GM12875 (cell line): ENCODE results near the gene PTPRG.

Experiments used
- H3K4me3 ChIP-seq: one replicate; pipeline ENCODE4 v1.5.1; 2011; ENCODE audit warnings: low read depth, low read length, control low read depth
- CTCF ChIP-seq: IDR thresholded peaks from 2 replicates; pipeline ENCODE4 v1.5.1; 2011; ENCODE audit warnings: low read depth, mild to moderate bottlenecking, control low read depth, inconsistent platforms, low read length, moderate library complexity, borderline replicate concordance; ENCODE audit not compliant: insufficient read depth

PTPRG gene

DNA sequence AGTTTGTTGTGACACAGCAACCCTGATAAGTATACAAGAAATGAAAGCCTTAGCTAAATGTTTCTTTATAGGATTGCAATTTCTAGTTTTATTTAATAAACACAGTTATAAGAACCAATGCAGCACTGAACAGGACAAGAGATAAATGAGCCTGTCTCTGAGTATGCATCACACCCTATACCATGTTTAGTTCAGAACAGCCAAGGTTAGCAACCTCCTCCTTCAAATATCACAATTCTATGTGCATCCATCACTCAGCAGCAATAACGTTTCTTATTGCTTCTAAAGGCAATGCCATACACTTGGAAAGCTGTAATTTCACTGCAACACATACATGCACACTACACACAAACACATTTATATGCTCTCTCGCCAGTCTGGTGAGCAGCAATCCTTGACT, 280.6 kb downstream of the PTPRG start:
- TF ChIP-seq CTCF, result no peak
- H3K4me3 ChIP-seq, result no peak overlapping the region

DNA sequence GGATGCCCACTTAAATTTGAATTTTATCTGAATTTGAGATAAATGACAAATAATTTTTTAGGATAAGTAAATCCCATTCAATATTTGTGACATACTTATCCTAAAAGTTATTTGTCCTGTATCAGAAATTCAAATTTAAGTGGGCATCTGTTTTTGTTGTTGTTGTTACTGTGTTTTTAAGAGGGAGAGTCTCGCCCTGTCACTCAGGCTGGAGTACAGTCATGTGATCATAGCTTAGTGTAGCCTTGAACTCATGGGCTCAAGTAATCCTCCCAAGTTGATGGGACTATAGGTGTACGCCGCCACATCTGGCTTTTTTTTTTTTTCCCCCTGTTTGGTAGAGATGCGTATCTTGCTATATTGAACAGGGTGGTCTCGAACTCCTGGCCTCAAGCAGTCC, 283.0 kb downstream of the PTPRG start:
- no peak overlapping the region for H3K4me3 ChIP-seq
- TF ChIP-seq CTCF, result no peak

DNA sequence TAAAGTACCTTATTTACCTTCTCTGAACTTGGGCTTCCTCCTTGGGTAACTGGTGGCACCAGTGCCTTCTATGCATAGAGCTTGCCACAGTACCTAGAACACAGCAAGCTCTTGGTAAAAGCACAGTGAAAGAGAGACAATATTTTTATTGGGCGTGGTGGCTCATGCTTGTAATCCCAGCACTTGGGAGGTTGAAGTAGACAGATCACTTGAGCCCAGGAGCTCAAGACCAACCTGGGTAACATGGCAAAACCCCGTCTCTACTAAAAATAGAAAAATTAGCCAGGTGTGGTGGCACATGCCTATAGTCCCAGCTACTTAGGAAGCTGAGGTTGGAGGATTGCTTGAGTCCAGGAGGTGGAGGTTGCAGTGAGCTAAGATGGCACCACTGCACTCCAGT, 285.1 kb downstream of the PTPRG start:
- no peak overlapping the region for H3K4me3 ChIP-seq
- TF ChIP-seq CTCF, result no peak

DNA sequence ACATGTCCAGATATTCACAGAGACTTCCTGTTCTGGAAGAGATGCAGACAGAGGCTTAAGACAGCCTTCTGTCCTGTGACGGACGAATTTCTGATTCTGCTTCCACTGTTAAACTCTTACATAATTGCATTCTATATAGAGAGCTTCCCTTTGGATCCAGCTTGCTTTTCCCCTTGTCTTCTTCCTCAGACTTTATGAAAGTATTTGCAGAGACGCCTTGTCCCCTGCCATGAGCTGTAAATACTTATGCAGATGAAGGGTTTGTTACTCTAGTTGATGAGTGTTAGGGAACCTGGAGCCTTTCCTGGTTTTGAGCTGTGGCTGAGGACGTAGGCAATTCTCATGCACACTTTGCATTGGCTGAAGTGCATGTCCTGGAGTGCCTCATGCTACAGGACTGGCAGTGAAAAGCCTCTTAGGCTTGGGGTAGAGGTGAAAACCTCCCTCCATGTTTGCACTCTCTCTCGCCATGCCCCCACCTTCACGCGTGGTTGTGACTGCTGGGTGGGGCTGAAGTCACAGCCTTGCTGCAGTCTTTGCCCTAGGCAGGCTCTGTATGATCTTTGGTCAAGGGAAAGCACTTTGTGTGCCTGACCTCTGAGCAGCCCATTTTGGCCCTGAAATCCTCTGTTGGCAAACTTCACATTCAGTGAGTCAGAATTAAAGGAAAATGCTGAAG, 286.6 kb downstream of the PTPRG start:
- no peak overlapping the region for H3K4me3 ChIP-seq
- TF ChIP-seq CTCF, result no peak

DNA sequence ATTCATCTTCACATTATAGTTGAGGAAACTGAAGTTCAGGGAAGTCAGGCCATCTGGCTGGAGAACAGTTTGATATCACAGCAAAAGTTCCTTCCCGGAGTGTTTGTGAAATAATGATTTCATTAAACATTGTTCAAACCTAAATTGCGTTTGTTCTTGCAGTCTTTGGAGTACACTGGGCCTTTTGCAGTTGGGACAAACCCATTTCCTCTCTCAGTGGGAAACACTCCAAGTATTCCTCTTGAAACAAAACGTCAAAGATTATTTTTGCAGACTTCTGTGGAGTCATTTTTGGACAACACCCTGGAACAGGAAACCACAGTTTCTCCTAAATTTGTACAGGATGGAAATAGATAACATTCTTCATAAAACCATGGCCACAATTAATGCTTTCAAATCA, 287.5 kb downstream of the PTPRG start:
- H3K4me3 ChIP-seq, result no peak overlapping the region
- TF ChIP-seq CTCF, result no peak

DNA sequence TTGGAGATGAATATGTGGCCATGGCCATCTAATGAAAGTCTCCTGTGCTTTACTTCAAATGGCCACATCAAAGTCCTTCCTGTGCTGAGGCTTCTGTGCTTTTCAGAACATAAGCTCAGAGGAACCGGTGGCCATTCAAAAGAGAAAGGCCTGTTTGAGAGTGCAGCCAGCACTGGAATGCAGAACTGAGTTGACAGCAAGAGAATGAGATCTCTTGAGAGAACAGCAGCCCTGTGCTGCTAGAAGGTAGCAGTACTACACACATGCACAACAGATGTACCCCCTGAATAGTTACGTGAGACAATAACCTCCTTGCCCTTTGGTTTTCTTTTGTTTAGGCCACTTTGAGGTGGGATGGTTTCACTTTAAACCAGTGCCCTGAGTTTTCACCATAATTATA, 292.5 kb downstream of the PTPRG start:
- H3K4me3 ChIP-seq, result no peak overlapping the region
- TF ChIP-seq CTCF, result no peak

- no peak overlapping the region for H3K4me3 ChIP-seq
- TF ChIP-seq CTCF, result no peak
Observed at GRCh38 chr3:61855211-61855610, 293.8 kb downstream of the PTPRG start.
